Left lung (tissue), 10 donors: ENCODE results near the gene CCDC178. TPM values are rescaled to one million over a fixed set of nuclear protein-coding genes. Genes with fewer than 3 reads are reported as not detected.

Experiments used
- ATAC-seq: fragments of 200-7000 bp; cut with Tn5 transposase; one replicate; pipeline ENCODE4 v1.9.1; 2020; ENCODE audit warnings: moderate library complexity
- DNase-seq, 4 donors: peaks; one replicate each; pipeline ENCODE4 v3.0.0-alpha.2; 2013 to 2020
- H3K27ac ChIP-seq, 2 donors: fragments of 200-600 bp; sonication (generic) in 1 of 2; one replicate each; pipeline versions ENCODE4 v1.5.0 to v1.8.0; 2020 to 2021
- H3K27me3 ChIP-seq, 2 donors: fragments of 200-600 bp; sonication (generic) in 1 of 2; one replicate each; pipeline versions ENCODE4 v1.5.0 to v1.8.0; 2020 to 2021
- H3K36me3 ChIP-seq, 2 donors: fragments of 200-600 bp; sonication (generic) in 1 of 2; one replicate each; pipeline versions ENCODE4 v1.5.0 to v1.8.0; 2020 to 2021
- H3K4me1 ChIP-seq, 2 donors: fragments of 200-600 bp; one replicate each; pipeline ENCODE4 v1.8.0; 2021
- H3K4me3 ChIP-seq, 2 donors: fragments of 200-600 bp; sonication (generic) in 1 of 2; one replicate each; pipeline versions ENCODE4 v1.5.0 to v1.8.0; 2020 to 2021; ENCODE audit warnings: mild to moderate bottlenecking in 1 of 2
- H3K9me3 ChIP-seq, 2 donors: fragments of 200-600 bp; sonication (generic) in 1 of 2; one replicate each; pipeline versions ENCODE4 v1.5.0 to v1.8.0; 2020 to 2021
- CTCF ChIP-seq, 2 donors: fragments of 200-600 bp; sonication (generic) in 1 of 2; IDR thresholded peaks; one replicate each; pipeline versions ENCODE4 v1.5.0 to v1.8.0; 2021; ENCODE audit warnings: antibody characterized with exemption in 2 of 2
- intact Hi-C, 2 donors: fragments of 100-400 bp; cut with DNase I; formaldehyde crosslinking; loops; one replicate each; pipeline versions ENCODE4 v1.11.2 to v1.14.2; 2022
- polyA plus RNA-seq, 6 donors: library from polyadenylated mRNA; unstranded; fragments of 120-200 nt; gene quantifications; one replicate each; pipeline ENCODE4 v1.2.1, GENCODE V29; 2013; ENCODE audit not compliant: insufficient read length in 6 of 6
- total RNA-seq, 2 donors: library from RNA; stranded (reverse); fragmentation: NEBNext Ultra II Directional; extraction: Animal tissue kit (Norgen Biotek cat#: 25700); gene quantifications; one replicate each; pipeline ENCODE4 v1.2.1, GENCODE V29; 2021
- donor health status: DM: no; HTN: yes; CAD: no.
- donor health status: DM: no; HTN: no; CAD: no.

The CCDC178 gene
- total and polyA plus RNA-seq, 8 donors = 0.73 to 2.9 (median 2.2) TPM; not detected in 1

- DNase-seq (no peak), ATAC-seq (no peak)
- no peak overlapping the region for H3K27ac ChIP-seq
- no peaks in the 10 kb centered on the region for H3K27me3 ChIP-seq
- no peak overlapping the region for H3K4me3 ChIP-seq
- H3K9me3 ChIP-seq = no peaks in the 10 kb centered on the region
- H3K36me3 ChIP-seq = no peaks in the 10 kb centered on the region
- H3K4me1 ChIP-seq = no peaks in the 10 kb centered on the region
- no peak for TF ChIP-seq CTCF (IDR thresholded peaks at IDR 0.05)
- intact Hi-C loops = no loop called here
These were observed 517.5 kb downstream of the CCDC178 start for GRCh38 chr18:32922951-32923430.

- peak; percentile 31 for ATAC-seq
- H3K4me1 ChIP-seq = no peaks in the 10 kb centered on the region
- no peaks in the 10 kb centered on the region for H3K9me3 ChIP-seq
- H3K36me3 ChIP-seq = no peaks in the 10 kb centered on the region
- H3K4me3 ChIP-seq = no peak overlapping the region
- intact Hi-C loops = no loop called here
- H3K27me3 ChIP-seq = no peaks in the 10 kb centered on the region
- no peak for TF ChIP-seq CTCF (IDR thresholded peaks at IDR 0.05)
- DNase-seq = no peak
- H3K27ac ChIP-seq = no peak overlapping the region
These were observed 519.4 kb downstream of the CCDC178 start for GRCh38 chr18:32920796-32921787.

- Histone ChIP-seq H3K27me3 (no peaks in the 10 kb centered on the region), H3K4me1 (no peaks in the 10 kb centered on the region), H3K4me3 (no peak overlapping the region), H3K27ac (no peak overlapping the region), H3K9me3 (no peaks in the 10 kb centered on the region), H3K36me3 (no peaks in the 10 kb centered on the region)
- peak; percentile 27 for ATAC-seq
- DNase-seq = peak in 1 of 4 donors; percentile 1
- TF ChIP-seq CTCF (IDR thresholded peaks at IDR 0.05) = no peak
- intact Hi-C loops = no loop called here
These were observed 520.7 kb downstream of the CCDC178 start for GRCh38 chr18:32919799-32920198.

- TF ChIP-seq CTCF (IDR thresholded peaks at IDR 0.05) = no peak
- DNase-seq (no peak), ATAC-seq (no peak)
- intact Hi-C loops = no loop called here
- Histone ChIP-seq H3K9me3 (no peaks in the 10 kb centered on the region), H3K36me3 (no peaks in the 10 kb centered on the region), H3K4me3 (no peak overlapping the region), H3K27ac (no peak overlapping the region), H3K27me3 (no peaks in the 10 kb centered on the region), H3K4me1 (no peaks in the 10 kb centered on the region)
These were observed 521.8 kb downstream of the CCDC178 start for GRCh38 chr18:32918692-32919250.

GRCh38 chr18:32915516-32915915 is 525.0 kb downstream of the CCDC178 start:
- intact Hi-C loops = no loop called here
- DNase-seq (no peak), ATAC-seq (no peak)
- no peaks in the 10 kb centered on the region for H3K9me3 ChIP-seq
- no peak overlapping the region for H3K27ac ChIP-seq
- no peak for TF ChIP-seq CTCF (IDR thresholded peaks at IDR 0.05)
- H3K4me3 ChIP-seq = no peak overlapping the region
- H3K36me3 ChIP-seq = no peaks in the 10 kb centered on the region
- H3K27me3 ChIP-seq = no peaks in the 10 kb centered on the region
- H3K4me1 ChIP-seq = no peaks in the 10 kb centered on the region
